ENCODE measurements around the gene TYW5. TPM values are rescaled to one million over a fixed set of nuclear protein-coding genes. Genes with fewer than 3 reads are reported as not detected.

The TYW5 gene
- total RNA-seq, 5 donors from 2014 or later (not counting 1 experiment from before 2014, with no cell fraction given): 7.9 to 13.1 (median 9.4) TPM

DNA sequence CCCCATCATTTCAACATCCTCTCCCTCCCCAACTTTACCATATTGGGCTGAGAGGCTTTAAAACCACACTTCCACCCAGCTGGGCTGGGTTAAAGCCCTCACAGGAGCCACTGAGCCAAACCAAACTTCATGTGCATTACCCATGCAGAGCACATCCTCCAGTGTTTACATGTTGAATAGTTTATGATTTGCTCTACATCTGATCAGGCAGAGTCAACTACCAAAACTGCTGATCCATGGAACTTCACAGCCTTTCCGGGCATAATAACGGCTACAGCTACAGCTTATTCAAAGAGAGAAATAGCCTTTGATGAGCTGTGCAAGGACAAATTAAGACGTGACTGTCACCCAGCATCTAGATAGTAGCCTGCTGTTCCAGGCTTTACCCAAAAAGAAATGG lies 39.1 kb upstream of the TYW5 start:
- no peaks in the 10 kb centered on the region for H3K9me3 Mint-ChIP-seq
- WGBS (ENCODE audit: insufficient coverage): 100% methylated on average over 1 of the region's 3 CpGs
- no peaks in the 10 kb centered on the region for H3K27me3 ChIP-seq (replicated peaks in 1 of 2; ENCODE audit: control insufficient read depth in 2 of 2, extremely low read depth in 1 of 2, insufficient read depth in 2 of 2, low read length in 1 of 2)
- H3K4me3 Mint-ChIP-seq: no peak overlapping the region
- H3K36me3 ChIP-seq (ENCODE audit: control insufficient read depth in 2 of 2, extremely low read depth in 1 of 2, insufficient read depth in 1 of 2, low read length in 1 of 2): no peaks in the 10 kb centered on the region
- ATAC-seq (replicated peaks in 1 of 4): no peak
- no peak overlapping the region for H3K27ac Mint-ChIP-seq
- no peak for DNase-seq
- H3K4me1 Mint-ChIP-seq: no peaks in the 10 kb centered on the region
- H3K4me3 ChIP-seq (ENCODE audit: control insufficient read depth in 1 of 2, extremely low read depth in 1 of 2, low read length in 1 of 2): no peak overlapping the region
- no peaks in the 10 kb centered on the region for H3K27me3 Mint-ChIP-seq
- H3K9me3 ChIP-seq: no peaks in the 10 kb centered on the region
- ChIA-PET POLR2A (interaction anchor here in 1 of 2 donors (0.5 kb wide), 1 partner anchor 802 kb away, joined by 3 read pairs; no protein-coding TSS in a partner anchor), CTCF (no interaction called here)
- H3K27ac ChIP-seq (ENCODE audit: low read length): no peak overlapping the region
- H3K36me3 Mint-ChIP-seq: no peaks in the 10 kb centered on the region
- H3K4me1 ChIP-seq (ENCODE audit: control insufficient read depth in 1 of 2, extremely low read depth in 1 of 2, insufficient read depth in 2 of 2, low read length in 2 of 2): no peaks in the 10 kb centered on the region

DNA sequence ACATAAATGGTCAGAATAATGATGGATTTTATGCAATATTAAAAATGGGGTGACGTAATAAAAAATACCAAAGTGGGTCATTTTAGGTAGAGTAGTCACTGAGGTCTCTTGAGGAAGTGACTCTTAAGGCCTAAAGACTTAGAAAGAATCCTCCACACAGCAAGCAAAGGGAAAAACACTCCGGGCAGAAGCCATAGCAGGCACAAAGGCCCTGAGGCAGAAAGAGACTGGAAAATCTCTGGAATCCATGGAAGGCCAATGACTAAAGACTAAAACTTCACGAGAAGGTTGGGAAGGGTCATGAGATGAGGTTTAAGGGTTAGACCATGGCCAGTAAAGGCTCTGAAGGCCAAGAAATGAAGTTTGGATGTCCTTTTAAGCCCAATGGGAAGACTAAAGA lies 37.0 kb upstream of the TYW5 start:
- H3K4me1 ChIP-seq (ENCODE audit: control insufficient read depth in 1 of 2, extremely low read depth in 1 of 2, insufficient read depth in 2 of 2, low read length in 2 of 2): peaks cover 0 to 7% of the 10 kb centered on the region in 2 experiments
- Mint-ChIP-seq H3K36me3 (no peaks in the 10 kb centered on the region), H3K27ac (no peak overlapping the region), H3K9me3 (no peaks in the 10 kb centered on the region), H3K27me3 (no peaks in the 10 kb centered on the region), H3K4me3 (no peak overlapping the region), H3K4me1 (no peaks in the 10 kb centered on the region)
- H3K9me3 ChIP-seq: no peaks in the 10 kb centered on the region
- no peaks in the 10 kb centered on the region for H3K27me3 ChIP-seq (replicated peaks in 1 of 2; ENCODE audit: control insufficient read depth in 2 of 2, extremely low read depth in 1 of 2, insufficient read depth in 2 of 2, low read length in 1 of 2)
- WGBS (ENCODE audit: insufficient coverage): 100% methylated on average over 1 of the region's 3 CpGs
- ATAC-seq (replicated peaks in 1 of 4) (no peak), DNase-seq (no peak)
- CTCF ChIA-PET: no interaction called here
- H3K36me3 ChIP-seq (ENCODE audit: control insufficient read depth in 2 of 2, extremely low read depth in 1 of 2, insufficient read depth in 1 of 2, low read length in 1 of 2): no peaks in the 10 kb centered on the region
- POLR2A ChIA-PET: no interaction called here
- no peak overlapping the region for H3K27ac ChIP-seq (ENCODE audit: low read length)
- no peak overlapping the region for H3K4me3 ChIP-seq (ENCODE audit: control insufficient read depth in 1 of 2, extremely low read depth in 1 of 2, low read length in 1 of 2)

DNA sequence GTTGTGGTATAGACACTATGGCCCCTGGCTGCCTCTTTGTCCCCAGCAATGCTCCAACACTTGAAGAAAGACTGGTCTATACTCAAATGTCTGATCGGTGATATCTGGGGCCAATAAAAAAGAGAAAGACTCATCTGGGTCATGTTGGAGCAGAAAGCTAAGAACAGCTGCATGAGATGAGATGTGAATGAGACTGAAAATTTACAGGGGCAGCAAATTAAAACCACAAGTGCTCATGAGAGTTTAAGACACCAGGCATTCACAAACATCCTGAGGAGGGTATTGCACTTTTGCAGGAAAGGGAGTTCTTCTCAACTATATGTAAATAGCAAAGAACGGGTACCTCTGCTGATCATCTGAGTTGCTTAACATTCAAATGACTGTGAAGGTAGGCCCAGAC lies 36.4 kb upstream of the TYW5 start:
- CTCF ChIA-PET: no interaction called here
- no peaks in the 10 kb centered on the region for H3K36me3 Mint-ChIP-seq
- H3K4me3 ChIP-seq (ENCODE audit: control insufficient read depth in 1 of 2, extremely low read depth in 1 of 2, low read length in 1 of 2): no peak overlapping the region
- H3K4me1 ChIP-seq (ENCODE audit: control insufficient read depth in 1 of 2, extremely low read depth in 1 of 2, insufficient read depth in 2 of 2, low read length in 2 of 2): peaks cover 0 to 11% of the 10 kb centered on the region in 2 experiments
- no peaks in the 10 kb centered on the region for H3K9me3 ChIP-seq
- H3K27me3 Mint-ChIP-seq: no peaks in the 10 kb centered on the region
- H3K9me3 Mint-ChIP-seq: no peaks in the 10 kb centered on the region
- POLR2A ChIA-PET: interaction anchor here in 1 of 2 donors (0.6 kb wide), 1 partner anchor 578 kb away, joined by 3 read pairs; no protein-coding TSS in a partner anchor
- H3K4me1 Mint-ChIP-seq: no peaks in the 10 kb centered on the region
- H3K27me3 ChIP-seq (replicated peaks in 1 of 2; ENCODE audit: control insufficient read depth in 2 of 2, extremely low read depth in 1 of 2, insufficient read depth in 2 of 2, low read length in 1 of 2): no peaks in the 10 kb centered on the region
- DNase-seq (no peak), ATAC-seq (replicated peaks in 1 of 4) (no peak)
- no CpG with 5 or more reads among the region's 2 CpGs for WGBS (ENCODE audit: insufficient coverage)
- H3K36me3 ChIP-seq (ENCODE audit: control insufficient read depth in 2 of 2, extremely low read depth in 1 of 2, insufficient read depth in 1 of 2, low read length in 1 of 2): no peaks in the 10 kb centered on the region
- H3K4me3 Mint-ChIP-seq: no peak overlapping the region
- H3K27ac Mint-ChIP-seq: no peak overlapping the region
- no peak overlapping the region for H3K27ac ChIP-seq (ENCODE audit: low read length)

DNA sequence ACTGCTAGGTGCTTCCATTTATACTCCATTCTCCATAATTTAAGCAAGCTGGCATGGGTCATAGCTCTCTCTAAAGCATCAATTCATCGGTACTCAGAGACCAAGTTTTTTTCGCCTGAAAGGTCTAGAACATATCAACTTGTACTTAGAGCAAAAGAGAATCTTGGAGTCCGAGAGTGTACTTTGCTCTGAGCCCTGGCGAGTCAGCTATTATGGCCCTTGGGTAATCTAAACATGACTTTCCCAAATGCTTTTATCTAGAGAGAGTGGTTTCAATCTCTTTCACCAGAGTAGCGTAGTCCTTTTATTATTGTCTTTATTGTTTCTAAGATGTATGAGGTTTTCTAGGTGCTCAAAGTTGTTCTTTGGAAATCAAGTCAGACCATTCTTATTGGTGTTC lies 34.5 kb upstream of the TYW5 start:
- DNase-seq (no peak), ATAC-seq (replicated peaks in 1 of 4) (no peak)
- H3K9me3 Mint-ChIP-seq: no peaks in the 10 kb centered on the region
- Histone ChIP-seq H3K36me3 (ENCODE audit: control insufficient read depth in 2 of 2, extremely low read depth in 1 of 2, insufficient read depth in 1 of 2, low read length in 1 of 2) (no peaks in the 10 kb centered on the region), H3K27ac (ENCODE audit: low read length) (no peak overlapping the region), H3K9me3 (no peaks in the 10 kb centered on the region), H3K27me3 (replicated peaks in 1 of 2; ENCODE audit: control insufficient read depth in 2 of 2, extremely low read depth in 1 of 2, insufficient read depth in 2 of 2, low read length in 1 of 2) (no peaks in the 10 kb centered on the region), H3K4me1 (ENCODE audit: control insufficient read depth in 1 of 2, extremely low read depth in 1 of 2, insufficient read depth in 2 of 2, low read length in 2 of 2) (peaks cover 3 to 13% of the 10 kb centered on the region in 2 experiments), H3K4me3 (ENCODE audit: control insufficient read depth in 1 of 2, extremely low read depth in 1 of 2, low read length in 1 of 2) (no peak overlapping the region)
- POLR2A ChIA-PET: no interaction called here
- CTCF ChIA-PET: interaction anchor here (0.6 to 1.5 kb wide), 3 partner anchors 10 to 49 kb away, joined by 4 to 5 read pairs (median 4); no protein-coding TSS in a partner anchor
- H3K27ac Mint-ChIP-seq: no peak overlapping the region
- H3K27me3 Mint-ChIP-seq: no peaks in the 10 kb centered on the region
- WGBS (ENCODE audit: insufficient coverage): 92% methylated on average over 2 of the region's 5 CpGs
- no peak overlapping the region for H3K4me3 Mint-ChIP-seq
- H3K36me3 Mint-ChIP-seq: no peaks in the 10 kb centered on the region
- peaks cover 0 to 6% (median 6%) of the 10 kb centered on the region in 3 donors for H3K4me1 Mint-ChIP-seq

DNA sequence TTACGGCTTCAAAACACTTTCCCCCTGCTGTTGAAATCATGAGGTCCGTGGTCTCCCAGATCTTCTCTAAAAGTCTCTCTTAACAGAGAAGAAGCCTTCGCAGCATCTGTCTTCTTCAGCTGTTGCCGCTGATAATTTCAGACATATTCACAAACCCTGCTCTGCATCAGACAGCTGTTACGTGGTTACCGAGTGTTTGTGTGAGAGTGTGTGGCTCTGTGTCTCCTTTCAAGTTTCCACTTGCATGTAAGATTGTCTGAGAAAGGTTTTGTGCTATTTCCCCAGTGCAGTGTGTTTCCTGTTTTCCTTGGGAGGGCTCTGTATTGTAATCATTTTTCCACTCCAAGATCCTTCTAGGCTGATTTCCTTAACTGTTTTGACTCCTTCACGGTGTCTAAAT lies 32.9 kb upstream of the TYW5 start:
- WGBS (ENCODE audit: insufficient coverage): 39% methylated on average over 2 of the region's 7 CpGs
- Histone ChIP-seq H3K36me3 (ENCODE audit: control insufficient read depth in 2 of 2, extremely low read depth in 1 of 2, insufficient read depth in 1 of 2, low read length in 1 of 2) (no peaks in the 10 kb centered on the region), H3K4me3 (ENCODE audit: control insufficient read depth in 1 of 2, extremely low read depth in 1 of 2, low read length in 1 of 2) (no peak overlapping the region), H3K4me1 (ENCODE audit: control insufficient read depth in 1 of 2, extremely low read depth in 1 of 2, insufficient read depth in 2 of 2, low read length in 2 of 2) (peaks cover 3 to 13% of the 10 kb centered on the region in 2 experiments), H3K9me3 (no peaks in the 10 kb centered on the region), H3K27me3 (replicated peaks in 1 of 2; ENCODE audit: control insufficient read depth in 2 of 2, extremely low read depth in 1 of 2, insufficient read depth in 2 of 2, low read length in 1 of 2) (no peaks in the 10 kb centered on the region), H3K27ac (ENCODE audit: low read length) (no peak overlapping the region)
- ChIA-PET CTCF (interaction anchor here in 1 of 2 donors (0.6 kb wide), 1 partner anchor 328 kb away, joined by 6 read pairs; no protein-coding TSS in a partner anchor), POLR2A (no interaction called here)
- DNase-seq (no peak), ATAC-seq (replicated peaks in 1 of 4) (peak in 1 of 4 experiments; percentile 62)
- Mint-ChIP-seq H3K27ac (no peak overlapping the region), H3K36me3 (no peaks in the 10 kb centered on the region), H3K9me3 (no peaks in the 10 kb centered on the region), H3K27me3 (no peaks in the 10 kb centered on the region), H3K4me3 (no peak overlapping the region), H3K4me1 (peaks cover 0 to 6% (median 6%) of the 10 kb centered on the region in 3 donors)

DNA sequence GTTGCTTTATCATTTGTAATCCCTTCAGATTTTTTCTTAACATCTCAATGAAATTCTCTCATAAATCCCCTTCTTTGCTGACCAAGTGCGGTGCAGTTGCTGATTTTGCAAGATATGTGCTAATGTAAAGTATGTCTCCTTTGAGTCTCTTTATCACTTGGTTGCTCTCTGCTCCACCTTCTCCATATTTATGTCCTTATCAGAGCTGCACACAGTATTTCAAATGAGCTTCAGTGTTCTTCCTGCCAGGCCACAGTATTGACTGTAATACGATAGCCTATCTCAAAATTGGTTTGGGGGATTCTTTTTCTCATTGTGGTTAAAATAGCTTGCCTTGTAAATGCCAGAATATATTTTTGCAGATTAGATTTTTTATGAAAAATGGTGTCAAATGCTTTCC lies 32.3 kb upstream of the TYW5 start:
- Histone ChIP-seq H3K36me3 (ENCODE audit: control insufficient read depth in 2 of 2, extremely low read depth in 1 of 2, insufficient read depth in 1 of 2, low read length in 1 of 2) (no peaks in the 10 kb centered on the region), H3K27ac (ENCODE audit: low read length) (no peak overlapping the region), H3K27me3 (replicated peaks in 1 of 2; ENCODE audit: control insufficient read depth in 2 of 2, extremely low read depth in 1 of 2, insufficient read depth in 2 of 2, low read length in 1 of 2) (no peaks in the 10 kb centered on the region), H3K9me3 (no peaks in the 10 kb centered on the region), H3K4me3 (ENCODE audit: control insufficient read depth in 1 of 2, extremely low read depth in 1 of 2, low read length in 1 of 2) (no peak overlapping the region), H3K4me1 (ENCODE audit: control insufficient read depth in 1 of 2, extremely low read depth in 1 of 2, insufficient read depth in 2 of 2, low read length in 2 of 2) (peaks cover 3 to 13% of the 10 kb centered on the region in 2 experiments)
- no peaks in the 10 kb centered on the region for H3K9me3 Mint-ChIP-seq
- POLR2A ChIA-PET: interaction anchor here in 1 of 2 donors (0.7 kb wide), 1 partner anchor 20 kb away, joined by 3 read pairs; no protein-coding TSS in a partner anchor
- peaks cover 0 to 6% (median 6%) of the 10 kb centered on the region in 3 donors for H3K4me1 Mint-ChIP-seq
- CTCF ChIA-PET: interaction anchor here in 1 of 2 donors (0.6 kb wide), 2 partner anchors 17 to 328 kb away, joined by 5 to 6 read pairs; no protein-coding TSS in a partner anchor
- 75% methylated on average over 1 of the region's 2 CpGs for WGBS (ENCODE audit: insufficient coverage)
- no peaks in the 10 kb centered on the region for H3K27me3 Mint-ChIP-seq
- no peak for DNase-seq
- H3K36me3 Mint-ChIP-seq: no peaks in the 10 kb centered on the region
- no peak overlapping the region for H3K27ac Mint-ChIP-seq
- no peak overlapping the region for H3K4me3 Mint-ChIP-seq
- no peak for ATAC-seq (replicated peaks in 1 of 4)

Data from T-cell (primary cell).